IMR-90 (cell line): ENCODE data around the gene G3BP2. TPM values are rescaled to one million over a fixed set of nuclear protein-coding genes. Genes with fewer than 3 reads are reported as not detected.

Source experiments
- ATAC-seq: fragments of 200-7000 bp; cut with Tn5 transposase; 2 replicates; pipeline ENCODE4 v1.9.1; 2020; ENCODE audit warnings: low read depth, mild to moderate bottlenecking, moderate library complexity
- BruUV-seq: library from RNA; stranded (reverse); fragments of 400-500 nt; replicated peaks from 2 replicates; lab custom pipeline; 2021; lab: Mats Ljungman, UMichigan
- CTCF ChIA-PET: fragments of 300-600 bp; formaldehyde crosslinking; extraction: SDS; loops from one replicate; lab custom pipeline; 2021; ENCODE audit warnings: antibody characterized with exemption; lab: Yijun Ruan, JAX
- POLR2A ChIA-PET: fragments of 300-600 bp; sonication (Branson Sonifier 250); formaldehyde crosslinking; loops from one replicate; lab custom pipeline; 2022; ENCODE audit warnings: antibody characterized with exemption; ENCODE audit not compliant: unreplicated experiment; lab: Charles Lee
- DNase-seq: peaks from one replicate; pipeline ENCODE4 v3.0.0; 2013
- H2AFZ ChIP-seq: replicated peaks from 2 replicates; pipeline ENCODE3; 2013; ENCODE audit warnings: low read length, mild to moderate bottlenecking; ENCODE audit not compliant: poor library complexity
- H2AK5ac ChIP-seq: 2 replicates; pipeline ENCODE4 v1.6.1; 2013; ENCODE audit warnings: low read depth, low read length, inconsistent platforms
- H2AK9ac ChIP-seq: replicated peaks from 2 replicates; pipeline ENCODE3; 2013; ENCODE audit warnings: mild to moderate bottlenecking, low read depth, low read length, moderate library complexity; ENCODE audit not compliant: poor library complexity
- H2BK120ac ChIP-seq: 2 replicates; pipeline ENCODE4 v1.6.1; 2013; ENCODE audit warnings: low read depth, low read length, inconsistent platforms
- H2BK15ac ChIP-seq: 3 replicates; pipeline ENCODE4 v1.6.1; 2013; ENCODE audit warnings: low read depth, low read length, inconsistent platforms
- H2BK20ac ChIP-seq: 2 replicates; pipeline ENCODE4 v1.6.1; 2013; ENCODE audit warnings: low read depth, mild to moderate bottlenecking, inconsistent platforms, low read length, moderate library complexity
- H2BK5ac ChIP-seq: 2 replicates; pipeline ENCODE4 v1.6.1; 2013; ENCODE audit warnings: mild to moderate bottlenecking, low read depth, low read length, inconsistent platforms; ENCODE audit not compliant: poor library complexity, severe bottlenecking
- H3K14ac ChIP-seq: replicated peaks from 2 replicates; pipeline ENCODE4 v1.6.1; 2013; ENCODE audit warnings: low read depth, low read length, inconsistent platforms
- H3K18ac ChIP-seq: 2 replicates; pipeline ENCODE4 v1.6.1; 2013; ENCODE audit warnings: low read depth, low read length, control low read depth
- H3K23ac ChIP-seq: 2 replicates; pipeline ENCODE4 v1.6.1; 2013; ENCODE audit warnings: low read depth, low read length, inconsistent platforms
- H3K27ac ChIP-seq: 2 replicates; pipeline ENCODE4 v1.5.1; 2013; ENCODE audit warnings: mild to moderate bottlenecking, control low read depth, low read length; ENCODE audit not compliant: insufficient read depth
- H3K27me3 ChIP-seq: 2 replicates; pipeline ENCODE4 v1.6.1; 2013; ENCODE audit warnings: low read length; ENCODE audit not compliant: control insufficient read depth, insufficient read depth
- H3K36me3 ChIP-seq: 2 replicates; pipeline ENCODE4 v1.6.1; 2013; ENCODE audit warnings: low read length, mixed read lengths; ENCODE audit not compliant: control insufficient read depth, insufficient read depth
- H3K4ac ChIP-seq: 2 replicates; pipeline ENCODE4 v1.6.1; 2013; ENCODE audit warnings: low read depth, low read length, inconsistent platforms
- H3K4me1 ChIP-seq: 2 replicates; pipeline ENCODE4 v1.6.1; 2013; ENCODE audit warnings: low read length, mixed read lengths; ENCODE audit not compliant: control insufficient read depth, insufficient read depth
- H3K4me2 ChIP-seq: 2 replicates; pipeline ENCODE4 v1.6.1; 2013; ENCODE audit warnings: low read depth, mild to moderate bottlenecking, control low read depth, low read length, moderate library complexity
- H3K4me3 ChIP-seq: 2 replicates; pipeline ENCODE4 v1.5.1; 2013; ENCODE audit warnings: low read depth, mild to moderate bottlenecking, control low read depth, low read length, moderate library complexity; ENCODE audit not compliant: insufficient read depth
- H3K56ac ChIP-seq: 2 replicates; pipeline ENCODE4 v1.6.1; 2013; ENCODE audit warnings: low read length, inconsistent platforms; ENCODE audit not compliant: insufficient read depth; ENCODE audit errors: extremely low read depth
- H3K79me1 ChIP-seq, 2 experiments: 2 replicates each; pipeline ENCODE4 v1.6.1; 2013; ENCODE audit warnings: low read length in 2 of 2, inconsistent platforms in 1 of 2, low read depth in 1 of 2
- H3K9ac ChIP-seq: 2 replicates; pipeline ENCODE4 v1.6.1; 2013; ENCODE audit warnings: low read depth, low read length, control low read depth
- H3K9me1 ChIP-seq: 2 replicates; pipeline ENCODE4 v1.6.1; 2013; ENCODE audit warnings: low read length, inconsistent platforms; ENCODE audit not compliant: insufficient read depth
- H3K9me3 ChIP-seq: 2 replicates; pipeline ENCODE4 v1.6.1; 2013; ENCODE audit warnings: low read length; ENCODE audit not compliant: control insufficient read depth, insufficient read depth
- H4K20me1 ChIP-seq: 2 replicates; pipeline ENCODE4 v1.6.1; 2013; ENCODE audit warnings: low read length, inconsistent platforms; ENCODE audit not compliant: insufficient read depth
- H4K5ac ChIP-seq: 2 replicates; pipeline ENCODE4 v1.6.1; 2013; ENCODE audit warnings: mild to moderate bottlenecking, low read depth, low read length, control low read depth
- H4K8ac ChIP-seq, 2 experiments: 2 replicates each; pipeline ENCODE4 v1.6.1; 2013; ENCODE audit warnings: low read depth in 2 of 2, low read length in 2 of 2, control low read depth in 1 of 2, inconsistent platforms in 1 of 2
- H4K91ac ChIP-seq: 2 replicates; pipeline ENCODE4 v1.6.1; 2013; ENCODE audit warnings: low read depth, low read length, inconsistent platforms; ENCODE audit not compliant: insufficient read depth
- BHLHE40 ChIP-seq: fragments of 150-350 bp; IDR thresholded peaks from 2 replicates; pipeline ENCODE4 v1.6.1; 2016; ENCODE audit warnings: mild to moderate bottlenecking, low read depth, low read length
- CEBPB ChIP-seq: IDR thresholded peaks from 2 replicates; pipeline ENCODE4 v1.6.1; 2012; ENCODE audit warnings: low read depth, low read length, improper control_type of control experiment
- CHD1 ChIP-seq: IDR thresholded peaks from 2 replicates; pipeline ENCODE4 v1.6.1; 2012; ENCODE audit warnings: low read depth, low read length, improper control_type of control experiment
- FOS ChIP-seq: fragments of 150-350 bp; IDR thresholded peaks from 2 replicates; pipeline ENCODE4 v1.6.1; 2016; ENCODE audit warnings: low read depth, low read length
- MAFK ChIP-seq: IDR thresholded peaks from 2 replicates; pipeline ENCODE4 v1.6.1; 2012; ENCODE audit warnings: low read depth, low read length, improper control_type of control experiment
- MAZ ChIP-seq: IDR thresholded peaks from 2 replicates; pipeline ENCODE4 v1.6.1; 2012; ENCODE audit warnings: low read depth, mild to moderate bottlenecking, low read length, improper control_type of control experiment, moderate library complexity, borderline replicate concordance
- MXI1 ChIP-seq: IDR thresholded peaks from 2 replicates; pipeline ENCODE4 v1.6.1; 2012; ENCODE audit warnings: low read depth, mild to moderate bottlenecking, low read length, moderate library complexity, borderline replicate concordance
- NFE2L2 ChIP-seq: fragments of 150-350 bp; IDR thresholded peaks from 2 replicates; pipeline ENCODE4 v1.6.1; 2016; ENCODE audit warnings: low read depth, mild to moderate bottlenecking, low read length
- POLR2A ChIP-seq: IDR thresholded peaks from 2 replicates; pipeline ENCODE4 v1.6.1; 2012; ENCODE audit warnings: mild to moderate bottlenecking, low read depth, low read length
- RAD21 ChIP-seq: IDR thresholded peaks from 2 replicates; pipeline ENCODE4 v1.6.1; 2012; ENCODE audit warnings: low read length, improper control_type of control experiment
- RCOR1 ChIP-seq: IDR thresholded peaks from 2 replicates; pipeline ENCODE4 v1.6.1; 2012; ENCODE audit warnings: mild to moderate bottlenecking, low read length, improper control_type of control experiment; ENCODE audit not compliant: insufficient replicate concordance
- RFX5 ChIP-seq: IDR thresholded peaks from 2 replicates; pipeline ENCODE4 v1.8.0; 2012; ENCODE audit warnings: low read depth, mild to moderate bottlenecking, low read length, moderate library complexity
- SMC3 ChIP-seq: fragments of 150-350 bp; IDR thresholded peaks from 2 replicates; pipeline ENCODE4 v1.6.1; 2016; ENCODE audit warnings: low read depth, mild to moderate bottlenecking, antibody characterized with exemption, low read length, moderate library complexity
- USF2 ChIP-seq: fragments of 150-350 bp; IDR thresholded peaks from 2 replicates; pipeline ENCODE4 v1.6.1; 2017; ENCODE audit warnings: mild to moderate bottlenecking, antibody characterized with exemption, low read length, low read depth
- WGBS, 2 experiments: methylation state at CpG; one replicate each; pipeline versions ENCODE4 v1.1.5 to v1.1.7; 2013; ENCODE audit warnings: missing lambda C conversion rate in 2 of 2; ENCODE audit not compliant: insufficient read length in 1 of 2; ENCODE audit errors: extremely low coverage in 2 of 2; 5-methylcytosine and 5-hydroxymethylcytosine counted together
- dilution Hi-C: fragments of 300-500 bp; cut with HindIII; formaldehyde crosslinking; loops from one replicate; pipeline ENCODE4 v1.14.3; 2018; ENCODE audit warnings: low sequenced_read_pairs; ENCODE audit not compliant: unreplicated experiment
- in situ Hi-C: fragments of 300-500 bp; cut with MboI; formaldehyde crosslinking; loops from 3 replicates; pipeline ENCODE4 v1.14.3; 2019; ENCODE audit warnings: low sequenced_read_pairs, inconsistent platforms, mixed read lengths
- intact Hi-C: fragments of 100-400 bp; cut with micrococcal nuclease; formaldehyde crosslinking; loops from 2 replicates; pipeline ENCODE4 v1.10.0; 2022
- polyA plus RNA-seq, 3 experiments: library from polyadenylated mRNA; depleted of rRNA; stranded (reverse); fragments of >200 nt; gene quantifications; 2 replicates each; pipeline ENCODE4 v1.2.3, GENCODE V29; 2012; ENCODE audit warnings: low replicate concordance in 1 of 3
- total RNA-seq: library from RNA; depleted of rRNA; stranded (reverse); fragments of >200 nt; gene quantifications from 2 replicates; pipeline ENCODE4 v1.2.3, GENCODE V29; 2012
- TF ChIP-seq, protein P1 (sequence below): fragments of 150-350 bp; IDR thresholded peaks from 2 replicates; pipeline ENCODE4 v1.6.1; 2016; ENCODE audit warnings: low read depth, mild to moderate bottlenecking, low read length, moderate library complexity, borderline replicate concordance
- TF ChIP-seq, protein P2 (sequence below): conservative IDR thresholded peaks from 2 replicates; pipeline ENCODE4 v1.5.1; 2012; ENCODE audit warnings: mild to moderate bottlenecking, low read depth, low read length, improper control_type of control experiment

G3BP2 gene
- total and polyA plus RNA-seq, 2 of the 4 experiments (the other 2 are of a cell fraction): 80.5 to 183 TPM

GRCh38 chr4:75698963-75699228, 25.7 kb upstream of the G3BP2 start:
- no peaks in the 10 kb centered on the region for H3K9me1 ChIP-seq
- H3K4me2 ChIP-seq: no peak overlapping the region
- CTCF ChIA-PET: no interaction called here
- no peak overlapping the region for H2BK5ac ChIP-seq
- no peaks in the 10 kb centered on the region for H3K4me1 ChIP-seq
- no peak overlapping the region for H3K9ac ChIP-seq
- no TSS peak for BruUV-seq
- in situ Hi-C loops: no loop called here
- no peak overlapping the region for H2AK5ac ChIP-seq
- peaks cover 2% of the 10 kb centered on the region; the same call in 1 of the 2 replicates for H3K36me3 ChIP-seq
- TF ChIP-seq MAFK: no peak
- no peak for TF ChIP-seq POLR2A
- no peak for TF ChIP-seq SMC3
- TF ChIP-seq BHLHE40: no peak
- TF ChIP-seq USF2: no peak
- TF ChIP-seq, protein P1, sequence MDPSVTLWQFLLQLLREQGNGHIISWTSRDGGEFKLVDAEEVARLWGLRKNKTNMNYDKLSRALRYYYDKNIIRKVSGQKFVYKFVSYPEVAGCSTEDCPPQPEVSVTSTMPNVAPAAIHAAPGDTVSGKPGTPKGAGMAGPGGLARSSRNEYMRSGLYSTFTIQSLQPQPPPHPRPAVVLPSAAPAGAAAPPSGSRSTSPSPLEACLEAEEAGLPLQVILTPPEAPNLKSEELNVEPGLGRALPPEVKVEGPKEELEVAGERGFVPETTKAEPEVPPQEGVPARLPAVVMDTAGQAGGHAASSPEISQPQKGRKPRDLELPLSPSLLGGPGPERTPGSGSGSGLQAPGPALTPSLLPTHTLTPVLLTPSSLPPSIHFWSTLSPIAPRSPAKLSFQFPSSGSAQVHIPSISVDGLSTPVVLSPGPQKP: no peak
- no peak for TF ChIP-seq RCOR1
- no peak for TF ChIP-seq CHD1
- no peak for TF ChIP-seq RAD21
- no peak for TF ChIP-seq MXI1
- TF ChIP-seq NFE2L2: no peak
- no peak for TF ChIP-seq FOS
- TF ChIP-seq CEBPB: no peak
- no peak for TF ChIP-seq MAZ
- no peak for TF ChIP-seq RFX5
- TF ChIP-seq, protein P2, sequence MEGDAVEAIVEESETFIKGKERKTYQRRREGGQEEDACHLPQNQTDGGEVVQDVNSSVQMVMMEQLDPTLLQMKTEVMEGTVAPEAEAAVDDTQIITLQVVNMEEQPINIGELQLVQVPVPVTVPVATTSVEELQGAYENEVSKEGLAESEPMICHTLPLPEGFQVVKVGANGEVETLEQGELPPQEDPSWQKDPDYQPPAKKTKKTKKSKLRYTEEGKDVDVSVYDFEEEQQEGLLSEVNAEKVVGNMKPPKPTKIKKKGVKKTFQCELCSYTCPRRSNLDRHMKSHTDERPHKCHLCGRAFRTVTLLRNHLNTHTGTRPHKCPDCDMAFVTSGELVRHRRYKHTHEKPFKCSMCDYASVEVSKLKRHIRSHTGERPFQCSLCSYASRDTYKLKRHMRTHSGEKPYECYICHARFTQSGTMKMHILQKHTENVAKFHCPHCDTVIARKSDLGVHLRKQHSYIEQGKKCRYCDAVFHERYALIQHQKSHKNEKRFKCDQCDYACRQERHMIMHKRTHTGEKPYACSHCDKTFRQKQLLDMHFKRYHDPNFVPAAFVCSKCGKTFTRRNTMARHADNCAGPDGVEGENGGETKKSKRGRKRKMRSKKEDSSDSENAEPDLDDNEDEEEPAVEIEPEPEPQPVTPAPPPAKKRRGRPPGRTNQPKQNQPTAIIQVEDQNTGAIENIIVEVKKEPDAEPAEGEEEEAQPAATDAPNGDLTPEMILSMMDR: no peak
- POLR2A ChIA-PET: no interaction called here
- dilution Hi-C loops: no loop called here
- no peak overlapping the region for H4K5ac ChIP-seq
- H3K14ac ChIP-seq: no peak overlapping the region
- WGBS, 2 experiments: 71% methylated on average over 1 of the region's 2 CpGs; no CpG with 5 or more reads in 1 of the 2 experiments
- H2BK20ac ChIP-seq: no peak overlapping the region
- intact Hi-C loops: no loop called here
- H3K18ac ChIP-seq: no peak overlapping the region
- H3K27me3 ChIP-seq: no peaks in the 10 kb centered on the region
- no peak overlapping the region for H2AFZ ChIP-seq
- no peak overlapping the region for H2BK15ac ChIP-seq
- H4K20me1 ChIP-seq: no peaks in the 10 kb centered on the region
- DNase-seq: no peak
- no peak overlapping the region for H2AK9ac ChIP-seq
- no peak for ATAC-seq
- H4K8ac ChIP-seq: no peak overlapping the region
- H2BK120ac ChIP-seq: no peak overlapping the region
- no peak overlapping the region for H4K91ac ChIP-seq
- no peak overlapping the region for H3K56ac ChIP-seq
- H3K27ac ChIP-seq: no peak overlapping the region
- no peak overlapping the region for H3K4ac ChIP-seq
- no peak overlapping the region for H3K4me3 ChIP-seq
- H3K23ac ChIP-seq: no peak overlapping the region
- no peaks in the 10 kb centered on the region for H3K9me3 ChIP-seq
- peaks cover 2 to 5% of the 10 kb centered on the region in 2 experiments; a peak in 1 of 4 replicates for H3K79me1 ChIP-seq
